ENCODE results near the gene RALGPS2. TPM values are rescaled to one million over a fixed set of nuclear protein-coding genes. Genes with fewer than 3 reads are reported as not detected.

Gene RALGPS2
- total RNA-seq, 1 donor from 2014 or later = 7.5 TPM

DNA sequence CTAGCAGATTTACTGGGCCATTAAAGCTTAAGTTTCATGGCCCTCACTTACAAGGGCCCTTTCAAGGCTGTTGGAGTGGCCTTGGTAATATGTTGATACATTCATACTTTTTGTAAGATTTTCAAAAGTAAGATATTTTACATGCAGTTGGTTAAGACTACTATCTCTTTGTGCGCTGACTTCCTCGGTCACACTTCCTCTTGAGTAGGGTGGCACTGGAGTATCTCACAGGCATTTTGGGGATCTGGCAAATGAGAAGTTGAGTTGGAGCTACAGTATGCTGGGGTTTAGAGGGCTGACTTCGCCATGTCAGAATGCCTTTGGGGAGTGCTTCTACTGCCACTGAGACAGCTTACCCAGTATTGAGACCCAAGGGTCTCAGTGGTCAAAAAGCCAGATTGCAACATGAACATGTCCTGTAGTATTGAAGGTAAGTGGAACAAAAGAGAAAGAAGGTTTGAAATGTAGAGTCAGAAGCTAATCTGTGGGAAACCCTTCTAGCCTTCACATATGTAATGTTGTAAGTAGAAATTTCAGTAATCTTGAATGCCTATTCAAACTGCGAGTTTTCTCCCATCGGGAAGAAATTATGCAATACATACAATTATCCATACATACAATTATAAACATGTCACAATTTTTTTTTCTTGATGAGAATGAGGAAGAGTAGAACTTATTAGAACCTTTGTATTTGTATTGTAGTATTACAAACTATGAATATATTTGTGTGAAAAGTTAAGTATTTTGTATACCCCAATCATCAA lies 32.3 kb upstream of the RALGPS2 start:
- no peak for DNase-seq
- Histone ChIP-seq H3K27me3 (ENCODE audit: low read depth) (no peaks in the 10 kb centered on the region), H3K4me1 (no peaks in the 10 kb centered on the region), H3K4me3 (no peak overlapping the region), H3K9me3 (replicated peaks) (no peaks in the 10 kb centered on the region), H3K36me3 (no peaks in the 10 kb centered on the region), H3K27ac (replicated peaks) (no peak overlapping the region)
- TF ChIP-seq, protein P1, sequence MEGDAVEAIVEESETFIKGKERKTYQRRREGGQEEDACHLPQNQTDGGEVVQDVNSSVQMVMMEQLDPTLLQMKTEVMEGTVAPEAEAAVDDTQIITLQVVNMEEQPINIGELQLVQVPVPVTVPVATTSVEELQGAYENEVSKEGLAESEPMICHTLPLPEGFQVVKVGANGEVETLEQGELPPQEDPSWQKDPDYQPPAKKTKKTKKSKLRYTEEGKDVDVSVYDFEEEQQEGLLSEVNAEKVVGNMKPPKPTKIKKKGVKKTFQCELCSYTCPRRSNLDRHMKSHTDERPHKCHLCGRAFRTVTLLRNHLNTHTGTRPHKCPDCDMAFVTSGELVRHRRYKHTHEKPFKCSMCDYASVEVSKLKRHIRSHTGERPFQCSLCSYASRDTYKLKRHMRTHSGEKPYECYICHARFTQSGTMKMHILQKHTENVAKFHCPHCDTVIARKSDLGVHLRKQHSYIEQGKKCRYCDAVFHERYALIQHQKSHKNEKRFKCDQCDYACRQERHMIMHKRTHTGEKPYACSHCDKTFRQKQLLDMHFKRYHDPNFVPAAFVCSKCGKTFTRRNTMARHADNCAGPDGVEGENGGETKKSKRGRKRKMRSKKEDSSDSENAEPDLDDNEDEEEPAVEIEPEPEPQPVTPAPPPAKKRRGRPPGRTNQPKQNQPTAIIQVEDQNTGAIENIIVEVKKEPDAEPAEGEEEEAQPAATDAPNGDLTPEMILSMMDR (IDR thresholded peaks at IDR 0.05; ENCODE audit: borderline replicate concordance) = no peak
- intact Hi-C loops (cut with micrococcal nuclease) = no loop called here

DNA sequence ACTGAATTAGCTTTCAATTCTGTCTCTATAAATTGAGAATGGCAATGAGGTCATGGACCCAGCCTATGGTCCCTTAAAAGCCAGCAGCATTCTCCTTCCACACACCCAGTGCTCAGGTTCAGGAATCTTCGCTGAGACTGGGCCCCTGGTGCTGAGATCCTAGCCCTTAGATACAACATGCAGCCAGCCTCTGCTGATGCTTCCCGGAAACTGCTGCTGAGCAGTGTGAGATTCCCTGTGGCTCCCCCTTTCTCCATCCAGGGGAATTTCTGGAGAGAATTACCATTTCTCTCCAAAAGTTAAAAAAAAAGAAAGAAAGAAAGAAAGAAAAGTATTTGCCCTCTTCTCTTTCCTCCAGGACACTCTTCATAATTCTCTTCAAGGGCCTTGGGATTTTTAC lies 31.7 kb upstream of the RALGPS2 start:
- intact Hi-C loops (cut with micrococcal nuclease) = no loop called here

DNA sequence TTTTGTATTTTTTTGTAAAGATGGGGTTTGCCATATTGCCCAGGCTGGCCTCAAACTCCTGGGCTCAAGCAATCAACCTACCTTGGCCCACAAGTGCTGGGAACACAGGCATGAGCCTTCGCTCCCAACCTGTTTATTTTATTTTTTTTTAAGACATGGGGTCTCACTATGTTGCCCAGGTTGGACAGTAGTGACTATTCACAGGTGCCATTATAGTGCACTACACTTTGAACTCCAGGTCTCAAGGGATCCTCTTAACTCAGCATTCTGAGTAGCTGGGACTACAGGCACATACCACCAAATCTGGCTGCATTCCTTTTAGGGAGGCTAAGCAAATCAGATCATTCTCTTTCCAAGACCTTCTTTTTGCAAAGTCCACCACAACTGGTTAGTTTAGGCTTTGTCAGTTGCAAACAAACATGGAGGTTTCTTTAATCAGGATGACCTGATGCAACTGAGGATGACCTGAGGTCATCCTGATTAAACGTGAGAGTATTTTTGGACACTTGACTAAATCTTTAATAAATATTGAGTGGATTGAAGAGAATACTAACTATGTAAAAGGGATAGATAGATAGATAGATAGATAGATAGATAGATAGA lies 30.0 kb upstream of the RALGPS2 start:
- intact Hi-C loops (cut with micrococcal nuclease) = no loop called here
- TF ChIP-seq, protein P1 (IDR thresholded peaks at IDR 0.05; ENCODE audit: borderline replicate concordance) = no peak

More for the DNA sequence above, 31.7 kb upstream of the RALGPS2 start:
- no peaks in the 10 kb centered on the region for H3K9me3 ChIP-seq (replicated peaks)
- no peaks in the 10 kb centered on the region for H3K4me1 ChIP-seq
- H3K27me3 ChIP-seq (ENCODE audit: low read depth) = no peaks in the 10 kb centered on the region
- TF ChIP-seq, protein P1 (IDR thresholded peaks at IDR 0.05; ENCODE audit: borderline replicate concordance) = no peak
- H3K36me3 ChIP-seq = no peaks in the 10 kb centered on the region
- H3K27ac ChIP-seq (replicated peaks) = no peak overlapping the region
- DNase-seq = no peak
- no peak overlapping the region for H3K4me3 ChIP-seq

DNA sequence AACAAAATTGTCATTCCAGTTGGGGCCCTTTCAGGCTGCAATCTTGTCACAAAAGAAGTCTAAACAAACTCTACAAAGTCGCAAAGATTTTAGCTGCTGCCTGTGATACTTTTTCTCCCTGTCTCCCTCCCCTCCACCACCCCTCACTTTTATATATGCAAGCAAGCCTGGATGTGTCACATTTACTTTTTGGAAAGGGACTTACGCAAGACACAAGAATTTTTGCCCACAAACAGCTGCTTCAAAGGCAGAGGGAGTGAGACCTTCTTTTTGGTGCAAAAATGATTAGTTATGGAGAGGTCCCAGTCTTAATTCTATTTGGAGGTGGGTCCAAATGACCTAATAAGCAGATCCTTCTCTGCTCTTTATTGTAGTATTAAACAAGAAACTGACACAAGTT lies 22.9 kb upstream of the RALGPS2 start:
- no peak for DNase-seq
- Histone ChIP-seq H3K9me3 (replicated peaks) (no peaks in the 10 kb centered on the region), H3K4me3 (no peak overlapping the region), H3K4me1 (no peaks in the 10 kb centered on the region), H3K36me3 (no peaks in the 10 kb centered on the region), H3K27me3 (ENCODE audit: low read depth) (peaks cover 4% of the 10 kb centered on the region), H3K27ac (replicated peaks) (no peak overlapping the region)
- intact Hi-C loops (cut with micrococcal nuclease) = no loop called here
- TF ChIP-seq, protein P1 (IDR thresholded peaks at IDR 0.05; ENCODE audit: borderline replicate concordance) = no peak

More for the DNA sequence above, 30.0 kb upstream of the RALGPS2 start:
- Histone ChIP-seq H3K4me3 (no peak overlapping the region), H3K4me1 (no peaks in the 10 kb centered on the region), H3K36me3 (no peaks in the 10 kb centered on the region), H3K9me3 (replicated peaks) (no peaks in the 10 kb centered on the region), H3K27me3 (ENCODE audit: low read depth) (no peaks in the 10 kb centered on the region), H3K27ac (replicated peaks) (no peak overlapping the region)
- no peak for DNase-seq

DNA sequence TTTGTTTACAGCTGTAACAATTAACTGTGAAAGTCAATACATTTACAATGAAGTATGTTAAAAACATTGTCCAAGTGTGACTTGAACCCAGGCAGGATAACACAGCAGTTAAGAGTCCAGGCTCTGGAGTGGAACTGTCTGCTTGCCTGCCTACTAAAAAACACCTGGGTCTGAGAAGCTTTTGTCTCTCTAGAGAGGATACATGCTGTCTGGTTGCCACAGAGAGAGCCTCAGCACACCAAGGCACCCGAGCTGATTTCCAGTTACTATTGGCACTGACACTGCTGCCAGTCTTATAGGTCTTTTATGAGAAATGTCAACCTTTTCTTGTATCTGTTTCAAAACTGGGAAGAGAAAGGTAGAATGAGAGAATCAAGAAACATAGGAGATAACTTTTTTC lies 20.2 kb upstream of the RALGPS2 start:
- no peak for DNase-seq
- no peaks in the 10 kb centered on the region for H3K36me3 ChIP-seq
- H3K27me3 ChIP-seq (ENCODE audit: low read depth) = peaks cover 4% of the 10 kb centered on the region
- no peak overlapping the region for H3K4me3 ChIP-seq
- TF ChIP-seq, protein P1 (IDR thresholded peaks at IDR 0.05; ENCODE audit: borderline replicate concordance) = no peak
- no peak overlapping the region for H3K27ac ChIP-seq (replicated peaks)
- no peaks in the 10 kb centered on the region for H3K9me3 ChIP-seq (replicated peaks)
- no peaks in the 10 kb centered on the region for H3K4me1 ChIP-seq
- intact Hi-C loops (cut with micrococcal nuclease) = no loop called here

Data from left ventricle myocardium inferior (tissue), 1 donor.